BE2C (cell line): ENCODE data around the gene IP6K3.

ENCODE experiments used
- DNase-seq: peaks from one replicate; pipeline ENCODE4 v3.0.0-alpha.2; 2020
- H3K27me3 ChIP-seq: fragments of 250-450 bp; sonication (Bioruptor Pico); 2 replicates; pipeline ENCODE4 v1.5.1; 2020; ENCODE audit warnings: mild to moderate bottlenecking
- H3K36me3 ChIP-seq: fragments of 250-450 bp; sonication (Bioruptor Pico); 2 replicates; pipeline ENCODE4 v1.5.1; 2020; ENCODE audit warnings: mild to moderate bottlenecking
- H3K4me1 ChIP-seq: fragments of 250-450 bp; sonication (Bioruptor Pico); 2 replicates; pipeline ENCODE4 v1.5.1; 2020
- H3K4me3 ChIP-seq: 2 replicates; pipeline ENCODE4 v1.5.1; 2011; ENCODE audit warnings: low read depth, low read length
- H3K9me3 ChIP-seq: fragments of 250-450 bp; sonication (Bioruptor Pico); 2 replicates; pipeline ENCODE4 v1.5.1; 2020
- TF ChIP-seq, protein P1 (sequence below): IDR thresholded peaks from 2 replicates; pipeline ENCODE4 v1.5.1; 2012; ENCODE audit warnings: mild to moderate bottlenecking, low read depth, low read length

IP6K3 gene

DNA sequence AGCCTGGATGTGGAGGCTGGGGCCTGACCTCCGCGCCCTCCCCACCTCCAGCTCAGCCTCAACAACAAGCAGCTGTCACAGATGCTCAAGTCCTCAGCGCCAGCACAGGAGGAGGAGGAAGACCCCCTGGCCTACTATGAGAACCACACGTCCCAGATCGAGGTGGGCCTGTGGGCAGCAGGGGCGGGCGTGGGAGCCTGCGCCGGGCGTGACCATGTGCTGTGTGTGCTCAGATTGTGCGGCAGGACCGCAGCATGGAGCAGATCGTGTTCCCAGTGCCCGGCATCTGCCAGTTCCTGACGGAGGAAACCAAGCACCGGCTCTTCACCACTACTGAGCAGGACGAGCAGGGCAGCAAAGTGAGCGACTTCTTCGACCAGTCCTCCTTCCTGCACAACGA lies 58.7 kb downstream of the IP6K3 start:
- no peak for DNase-seq
- Histone ChIP-seq H3K4me3 (no peak overlapping the region), H3K4me1 (peaks cover 8% of the 10 kb centered on the region; the same call in 1 of the 2 replicates), H3K9me3 (no peaks in the 10 kb centered on the region), H3K27me3 (no peaks in the 10 kb centered on the region), H3K36me3 (no peaks in the 10 kb centered on the region)
- TF ChIP-seq, protein P1, sequence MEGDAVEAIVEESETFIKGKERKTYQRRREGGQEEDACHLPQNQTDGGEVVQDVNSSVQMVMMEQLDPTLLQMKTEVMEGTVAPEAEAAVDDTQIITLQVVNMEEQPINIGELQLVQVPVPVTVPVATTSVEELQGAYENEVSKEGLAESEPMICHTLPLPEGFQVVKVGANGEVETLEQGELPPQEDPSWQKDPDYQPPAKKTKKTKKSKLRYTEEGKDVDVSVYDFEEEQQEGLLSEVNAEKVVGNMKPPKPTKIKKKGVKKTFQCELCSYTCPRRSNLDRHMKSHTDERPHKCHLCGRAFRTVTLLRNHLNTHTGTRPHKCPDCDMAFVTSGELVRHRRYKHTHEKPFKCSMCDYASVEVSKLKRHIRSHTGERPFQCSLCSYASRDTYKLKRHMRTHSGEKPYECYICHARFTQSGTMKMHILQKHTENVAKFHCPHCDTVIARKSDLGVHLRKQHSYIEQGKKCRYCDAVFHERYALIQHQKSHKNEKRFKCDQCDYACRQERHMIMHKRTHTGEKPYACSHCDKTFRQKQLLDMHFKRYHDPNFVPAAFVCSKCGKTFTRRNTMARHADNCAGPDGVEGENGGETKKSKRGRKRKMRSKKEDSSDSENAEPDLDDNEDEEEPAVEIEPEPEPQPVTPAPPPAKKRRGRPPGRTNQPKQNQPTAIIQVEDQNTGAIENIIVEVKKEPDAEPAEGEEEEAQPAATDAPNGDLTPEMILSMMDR = no peak

DNA sequence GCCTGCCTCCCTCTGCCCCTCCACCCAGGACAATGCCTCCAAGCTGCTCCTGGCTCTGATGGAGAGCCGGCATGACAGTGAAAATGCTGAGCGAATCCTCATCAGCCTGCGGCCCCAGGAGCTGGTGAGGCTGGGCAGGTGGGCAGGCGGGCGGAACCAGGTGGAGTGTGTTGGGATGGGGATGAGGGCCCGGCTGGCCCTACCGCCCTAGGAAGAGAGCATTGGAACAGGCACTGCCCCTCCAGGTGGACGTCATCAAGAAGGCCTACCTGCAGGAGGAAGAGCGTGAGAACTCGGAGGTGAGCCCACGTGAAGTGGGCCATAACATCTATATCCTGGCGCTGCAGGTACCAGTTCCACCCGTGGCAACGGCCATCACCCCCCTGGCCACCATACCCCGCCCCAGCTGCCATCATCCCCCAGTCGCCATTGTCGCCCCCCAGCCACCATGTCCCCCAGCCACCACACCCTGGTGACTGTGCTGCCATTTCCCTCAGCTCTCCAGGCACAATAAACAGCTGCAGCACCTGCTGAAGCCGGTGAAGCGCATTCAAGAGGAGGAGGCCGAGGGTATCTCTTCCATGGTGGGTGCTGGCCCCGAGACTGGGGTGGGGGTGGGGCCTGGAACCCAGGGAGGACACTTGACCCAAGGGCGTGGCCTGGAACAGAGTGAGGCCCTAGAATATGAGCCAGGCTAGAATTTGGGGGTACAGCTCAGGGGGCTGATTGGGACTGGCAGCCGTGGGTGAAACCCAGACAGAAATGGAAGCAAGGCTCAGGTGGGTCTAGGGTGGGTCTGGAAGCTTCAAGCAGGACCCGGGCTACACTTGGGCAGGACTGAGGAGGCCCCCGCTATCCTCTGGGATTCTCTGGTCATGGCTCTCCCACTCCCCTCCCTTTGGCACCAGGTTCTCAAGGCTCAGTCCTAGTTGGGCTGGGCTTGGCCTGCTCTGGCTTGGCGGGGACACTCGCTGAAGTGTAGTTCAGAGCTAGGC lies 59.4 kb downstream of the IP6K3 start:
- TF ChIP-seq, protein P1 = no peak
- Histone ChIP-seq H3K9me3 (no peaks in the 10 kb centered on the region), H3K4me3 (no peak overlapping the region), H3K27me3 (no peaks in the 10 kb centered on the region), H3K4me1 (peaks cover 8% of the 10 kb centered on the region; the same call in 1 of the 2 replicates), H3K36me3 (no peaks in the 10 kb centered on the region)
- DNase-seq = no peak

- TF ChIP-seq, protein P1 = no peak
- Histone ChIP-seq H3K9me3 (no peaks in the 10 kb centered on the region), H3K36me3 (no peaks in the 10 kb centered on the region)
Observed at GRCh38 chr6:33686225-33686924, 60.3 kb downstream of the IP6K3 start.

GRCh38 chr6:33685411-33686224 lies 61.1 kb downstream of the IP6K3 start:
- DNase-seq = no peak
- no peaks in the 10 kb centered on the region for H3K9me3 ChIP-seq
- H3K36me3 ChIP-seq = no peaks in the 10 kb centered on the region
- no peaks in the 10 kb centered on the region for H3K27me3 ChIP-seq
- no peaks in the 10 kb centered on the region for H3K4me1 ChIP-seq
- H3K4me3 ChIP-seq = no peak overlapping the region
- TF ChIP-seq, protein P1 = no peak

More at GRCh38 chr6:33686225-33686924, 60.3 kb downstream of the IP6K3 start:
- Histone ChIP-seq H3K4me3 (no peak overlapping the region), H3K27me3 (no peaks in the 10 kb centered on the region), H3K4me1 (no peaks in the 10 kb centered on the region)
- DNase-seq = no peak

DNA sequence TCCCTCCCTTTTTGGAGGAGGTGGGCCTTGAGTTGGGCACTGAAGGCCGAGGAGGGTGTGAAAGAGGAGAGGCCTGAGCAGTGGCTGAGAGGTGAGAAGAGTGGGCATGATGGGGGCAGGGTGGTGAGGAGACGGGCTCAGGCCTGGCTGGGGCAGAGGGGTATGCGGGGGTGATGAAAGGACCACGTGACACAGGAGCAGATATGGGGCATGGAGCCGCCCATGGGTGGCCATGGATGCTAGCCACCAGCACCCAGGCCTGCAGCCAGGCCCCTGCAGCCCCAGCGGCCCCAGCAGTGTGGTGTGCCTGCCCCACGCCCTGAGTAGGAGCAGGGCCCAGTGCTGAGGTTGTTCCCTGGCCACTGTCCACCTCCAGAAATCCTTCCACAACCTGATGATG lies 61.7 kb downstream of the IP6K3 start:
- no peaks in the 10 kb centered on the region for H3K9me3 ChIP-seq
- H3K4me3 ChIP-seq = no peak overlapping the region
- no peak for DNase-seq
- no peaks in the 10 kb centered on the region for H3K4me1 ChIP-seq
- H3K36me3 ChIP-seq = no peaks in the 10 kb centered on the region
- TF ChIP-seq, protein P1 = no peak
- H3K27me3 ChIP-seq = no peaks in the 10 kb centered on the region
